ENCODE measurements around the gene GMPS. TPM values are rescaled to one million over a fixed set of nuclear protein-coding genes. Genes with fewer than 3 reads are reported as not detected.

Gene GMPS
- total RNA-seq, 1 experiment from 2014 or later, result 119 TPM

- Histone ChIP-seq H3K9ac (ENCODE audit: low read length) (no peak overlapping the region), H3K27ac (ENCODE audit: low read depth, low read length) (no peak overlapping the region), H4K20me1 (ENCODE audit: insufficient read depth) (no peaks in the 10 kb centered on the region; the same call in 1 of the 2 replicates), H2AFZ (ENCODE audit: low read depth, low read length, poor library complexity, severe bottlenecking) (no peak overlapping the region), H3K79me2 (ENCODE audit: insufficient read depth, low read length) (peaks cover 19% of the 10 kb centered on the region), H3K4me1 (ENCODE audit: control insufficient read depth in 1 of 2, insufficient read depth in 2 of 2, low read length in 2 of 2) (no peaks in the 10 kb centered on the region), H3K4me3 (replicated peaks in 1 of 2; ENCODE audit: low read depth in 1 of 2, low read length in 2 of 2) (no peak overlapping the region), H3K9me3 (ENCODE audit: control insufficient read depth in 1 of 2, insufficient read depth in 1 of 2, low read depth in 1 of 2, low read length in 2 of 2) (no peaks in the 10 kb centered on the region), H3K27me3 (ENCODE audit: insufficient read depth, low read length) (no peaks in the 10 kb centered on the region), H3K36me3 (ENCODE audit: control insufficient read depth in 1 of 2, insufficient read depth in 2 of 2, low read length in 2 of 2) (peaks cover 36 to 38% of the 10 kb centered on the region in 2 experiments), H3K4me2 (ENCODE audit: low read length) (no peak overlapping the region), H3K9me2 (ENCODE audit: insufficient read depth) (no peaks in the 10 kb centered on the region)
- no TSS peak for BruUV-seq (replicated peaks)
- intact Hi-C loops (cut with micrococcal nuclease), result no loop called here
- ChIA-PET POLR2A (no interaction called here), RAD21 (ENCODE audit: low non-redundant PET in 1 of 2, low total read pairs in 2 of 2, uncharacterized antibody in 2 of 2, unreplicated experiment in 2 of 2) (no interaction called here), CTCF (no interaction called here)
- no peak for DNase-seq (ENCODE audit: low read depth, low spot score)
- TF ChIP-seq RAD21 (IDR thresholded peaks at IDR 0.05; ENCODE audit: low read depth) (no peak), YY1 (IDR thresholded peaks at IDR 0.05; ENCODE audit: extremely low read depth, insufficient replicate concordance, low read depth, low read length) (no peak), ATF3 (IDR thresholded peaks at IDR 0.05) (no peak), POLR2A (IDR thresholded peaks at IDR 0.05; ENCODE audit: borderline replicate concordance, extremely low read depth, insufficient read depth, insufficient read length) (no peak), SP1 (IDR thresholded peaks at IDR 0.05; ENCODE audit: low read depth) (no peak), ZNF274 (IDR thresholded peaks at IDR 0.05; ENCODE audit: low read depth, low read length) (no peak)
- TF ChIP-seq, protein P1, sequence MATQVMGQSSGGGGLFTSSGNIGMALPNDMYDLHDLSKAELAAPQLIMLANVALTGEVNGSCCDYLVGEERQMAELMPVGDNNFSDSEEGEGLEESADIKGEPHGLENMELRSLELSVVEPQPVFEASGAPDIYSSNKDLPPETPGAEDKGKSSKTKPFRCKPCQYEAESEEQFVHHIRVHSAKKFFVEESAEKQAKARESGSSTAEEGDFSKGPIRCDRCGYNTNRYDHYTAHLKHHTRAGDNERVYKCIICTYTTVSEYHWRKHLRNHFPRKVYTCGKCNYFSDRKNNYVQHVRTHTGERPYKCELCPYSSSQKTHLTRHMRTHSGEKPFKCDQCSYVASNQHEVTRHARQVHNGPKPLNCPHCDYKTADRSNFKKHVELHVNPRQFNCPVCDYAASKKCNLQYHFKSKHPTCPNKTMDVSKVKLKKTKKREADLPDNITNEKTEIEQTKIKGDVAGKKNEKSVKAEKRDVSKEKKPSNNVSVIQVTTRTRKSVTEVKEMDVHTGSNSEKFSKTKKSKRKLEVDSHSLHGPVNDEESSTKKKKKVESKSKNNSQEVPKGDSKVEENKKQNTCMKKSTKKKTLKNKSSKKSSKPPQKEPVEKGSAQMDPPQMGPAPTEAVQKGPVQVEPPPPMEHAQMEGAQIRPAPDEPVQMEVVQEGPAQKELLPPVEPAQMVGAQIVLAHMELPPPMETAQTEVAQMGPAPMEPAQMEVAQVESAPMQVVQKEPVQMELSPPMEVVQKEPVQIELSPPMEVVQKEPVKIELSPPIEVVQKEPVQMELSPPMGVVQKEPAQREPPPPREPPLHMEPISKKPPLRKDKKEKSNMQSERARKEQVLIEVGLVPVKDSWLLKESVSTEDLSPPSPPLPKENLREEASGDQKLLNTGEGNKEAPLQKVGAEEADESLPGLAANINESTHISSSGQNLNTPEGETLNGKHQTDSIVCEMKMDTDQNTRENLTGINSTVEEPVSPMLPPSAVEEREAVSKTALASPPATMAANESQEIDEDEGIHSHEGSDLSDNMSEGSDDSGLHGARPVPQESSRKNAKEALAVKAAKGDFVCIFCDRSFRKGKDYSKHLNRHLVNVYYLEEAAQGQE (IDR thresholded peaks at IDR 0.05; ENCODE audit: low read depth), result no peak
- ATAC-seq, result peak; percentile 54
These were observed 37.6 kb downstream of the GMPS start for GRCh38 chr3:155908086-155908485.
